Measurements from ENCODE around the gene XPR1.
"Not testable (repeated sequence)": the region's sequence is repeated elsewhere in the genome, so short reads cannot be mapped to it uniquely, and the experiment has no call there.

The XPR1 gene

DNA sequence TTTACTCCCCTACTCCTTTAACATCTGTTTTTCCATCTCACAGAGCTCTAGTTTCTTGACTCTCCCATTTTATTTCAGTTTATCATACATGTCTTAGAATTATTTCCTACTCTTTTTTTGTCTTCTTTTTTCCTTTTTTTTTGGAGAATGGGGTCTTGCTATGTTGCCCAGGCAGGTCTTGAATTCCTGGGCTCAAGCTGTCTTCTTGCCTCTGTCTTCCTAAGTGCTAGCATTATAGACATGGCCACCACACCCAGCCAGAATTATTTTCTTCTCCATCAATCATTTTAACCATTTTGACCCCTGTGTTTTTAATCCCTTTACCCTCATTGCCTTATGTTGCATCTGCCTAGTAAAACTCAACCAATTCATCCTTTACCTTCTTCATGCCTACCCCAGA, 157.6 kb downstream of the XPR1 start:
- Histone ChIP-seq H3K4me1 (ENCODE audit: control insufficient read depth, low read depth, low read length) (peaks cover 2% of the 10 kb centered on the region), H3K9ac (ENCODE audit: low read length) (no peak overlapping the region), H3K18ac (ENCODE audit: low read length) (no peak overlapping the region), H3K23ac (ENCODE audit: low read length) (no peak overlapping the region), H3K79me1 (ENCODE audit: low read length) (no peaks in the 10 kb centered on the region), H3K27ac (ENCODE audit: low read depth, low read length) (no peak overlapping the region), H4K8ac (ENCODE audit: low read depth, low read length) (no peak overlapping the region), H3K4me2 (ENCODE audit: low read length) (no peak overlapping the region), H2AK5ac (ENCODE audit: low read length) (no peak overlapping the region), H3K4me3 (ENCODE audit: low read length) (no peak overlapping the region), H3K56ac (ENCODE audit: low read length) (no peak overlapping the region), H4K5ac (ENCODE audit: low read length) (no peak overlapping the region), H2BK15ac (replicated peaks; ENCODE audit: low read depth) (no peak overlapping the region), H3K36me3 (ENCODE audit: control insufficient read depth, insufficient read depth, low read length) (no peaks in the 10 kb centered on the region), H3K4ac (ENCODE audit: low read depth, low read length) (no peak overlapping the region), H3K79me2 (ENCODE audit: control insufficient read depth, insufficient read depth, low read length) (no peaks in the 10 kb centered on the region), H2BK120ac (ENCODE audit: low read depth, low read length) (no peak overlapping the region), H3K27me3 (ENCODE audit: insufficient read depth, low read length, poor library complexity) (no peaks in the 10 kb centered on the region), H2BK5ac (ENCODE audit: low read length) (no peak overlapping the region)
- DNase-seq, result no peak

DNA sequence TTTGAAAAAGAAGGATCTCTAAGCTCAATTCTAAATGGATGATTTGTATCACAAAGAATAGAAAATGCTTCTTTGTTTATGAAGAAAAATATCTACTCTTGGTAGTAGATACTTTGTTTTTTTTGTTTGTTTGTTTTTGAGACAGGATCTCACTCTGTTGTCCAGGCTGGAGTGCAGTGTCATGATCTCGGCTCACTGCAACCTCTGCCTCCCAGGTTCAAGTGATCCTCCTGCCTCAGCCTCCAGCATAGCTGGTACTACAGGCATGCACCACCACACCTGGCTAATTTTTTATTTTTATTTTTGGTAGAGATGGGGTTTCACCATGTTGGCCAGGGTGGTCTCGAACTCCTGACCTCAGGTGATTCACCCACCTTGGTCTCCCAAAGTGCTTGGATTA, 159.3 kb downstream of the XPR1 start:
- not testable (repeated sequence) for H2BK5ac ChIP-seq (ENCODE audit: low read length); H2BK15ac ChIP-seq (replicated peaks; ENCODE audit: low read depth); H3K56ac ChIP-seq (ENCODE audit: low read length); H3K9ac ChIP-seq (ENCODE audit: low read length); H3K18ac ChIP-seq (ENCODE audit: low read length); H4K8ac ChIP-seq (ENCODE audit: low read depth, low read length); H3K36me3 ChIP-seq (ENCODE audit: control insufficient read depth, insufficient read depth, low read length); H3K27me3 ChIP-seq (ENCODE audit: insufficient read depth, low read length, poor library complexity); H3K79me2 ChIP-seq (ENCODE audit: control insufficient read depth, insufficient read depth, low read length); H3K4me3 ChIP-seq (ENCODE audit: low read length); H2BK120ac ChIP-seq (ENCODE audit: low read depth, low read length); H3K4ac ChIP-seq (ENCODE audit: low read depth, low read length); H3K4me2 ChIP-seq (ENCODE audit: low read length); H2AK5ac ChIP-seq (ENCODE audit: low read length); H3K79me1 ChIP-seq (ENCODE audit: low read length); H3K23ac ChIP-seq (ENCODE audit: low read length); H3K4me1 ChIP-seq (ENCODE audit: control insufficient read depth, low read depth, low read length); H3K27ac ChIP-seq (ENCODE audit: low read depth, low read length); DNase-seq; H4K5ac ChIP-seq (ENCODE audit: low read length)
- no CpG with 5 or more reads among the region's 2 CpGs for WGBS (ENCODE audit: extremely low coverage, insufficient coverage, low lambda C conversion rate)

DNA sequence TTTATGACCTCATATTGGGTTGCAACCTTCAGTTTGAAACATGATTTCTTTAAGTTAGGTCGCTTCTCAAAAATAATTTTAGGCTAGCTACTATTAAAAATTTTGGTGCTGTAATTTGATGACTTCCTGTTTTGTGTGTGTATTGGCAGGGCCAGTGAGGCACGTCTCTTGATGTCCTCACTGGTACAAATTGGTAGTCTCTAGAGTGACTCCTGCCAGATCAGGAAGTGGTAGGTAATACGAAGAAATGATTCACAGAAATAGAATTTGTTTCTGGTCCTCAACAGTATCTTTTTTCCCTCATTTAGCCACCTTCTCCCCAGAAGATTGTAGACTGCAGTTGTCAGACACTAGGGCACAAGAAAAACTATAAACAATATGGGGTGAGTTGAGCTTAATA, 160.0 kb downstream of the XPR1 start:
- H3K27me3 ChIP-seq (ENCODE audit: insufficient read depth, low read length, poor library complexity), result no peaks in the 10 kb centered on the region
- H2BK120ac ChIP-seq (ENCODE audit: low read depth, low read length), result no peak overlapping the region
- no peak for DNase-seq
- no peak overlapping the region for H3K18ac ChIP-seq (ENCODE audit: low read length)
- no peak overlapping the region for H3K9ac ChIP-seq (ENCODE audit: low read length)
- no peaks in the 10 kb centered on the region for H3K79me1 ChIP-seq (ENCODE audit: low read length)
- H4K5ac ChIP-seq (ENCODE audit: low read length), result no peak overlapping the region
- no peaks in the 10 kb centered on the region for H3K4me1 ChIP-seq (ENCODE audit: control insufficient read depth, low read depth, low read length)
- H3K4me2 ChIP-seq (ENCODE audit: low read length), result no peak overlapping the region
- H3K4ac ChIP-seq (ENCODE audit: low read depth, low read length), result no peak overlapping the region
- H2BK5ac ChIP-seq (ENCODE audit: low read length), result no peak overlapping the region
- H3K79me2 ChIP-seq (ENCODE audit: control insufficient read depth, insufficient read depth, low read length), result no peaks in the 10 kb centered on the region
- H3K27ac ChIP-seq (ENCODE audit: low read depth, low read length), result no peak overlapping the region
- H3K56ac ChIP-seq (ENCODE audit: low read length), result no peak overlapping the region
- no peak overlapping the region for H4K8ac ChIP-seq (ENCODE audit: low read depth, low read length)
- no peaks in the 10 kb centered on the region for H3K36me3 ChIP-seq (ENCODE audit: control insufficient read depth, insufficient read depth, low read length)
- no peak overlapping the region for H2BK15ac ChIP-seq (replicated peaks; ENCODE audit: low read depth)
- H3K4me3 ChIP-seq (ENCODE audit: low read length), result no peak overlapping the region
- H2AK5ac ChIP-seq (ENCODE audit: low read length), result no peak overlapping the region
- no peak overlapping the region for H3K23ac ChIP-seq (ENCODE audit: low read length)
- no CpG with 5 or more reads among the region's 3 CpGs for whole genome bisulfite sequencing (ENCODE audit: extremely low coverage, insufficient coverage, low lambda C conversion rate)

DNA sequence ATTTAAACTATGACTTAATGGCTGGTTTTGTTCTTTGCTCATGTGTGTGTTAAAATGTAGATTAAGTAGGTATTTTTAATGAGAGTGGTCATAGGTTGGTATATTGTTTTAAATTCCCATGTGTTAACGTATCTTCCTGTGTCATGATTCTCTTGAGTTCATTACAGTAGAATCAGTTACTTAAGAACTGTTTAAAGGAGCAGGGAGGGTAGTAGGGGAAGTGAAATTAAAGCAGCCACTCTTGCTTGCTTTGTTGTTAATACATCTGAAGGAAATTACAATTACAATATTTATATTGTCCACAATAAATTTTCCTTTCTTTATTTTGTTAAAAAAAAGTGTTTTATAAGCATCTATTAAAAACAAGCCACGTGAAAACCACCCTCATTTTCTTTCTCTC, 161.6 kb downstream of the XPR1 start:
- no peaks in the 10 kb centered on the region for H3K79me1 ChIP-seq (ENCODE audit: low read length)
- H3K18ac ChIP-seq (ENCODE audit: low read length), result no peak overlapping the region
- H2BK120ac ChIP-seq (ENCODE audit: low read depth, low read length), result no peak overlapping the region
- no peak overlapping the region for H3K4me3 ChIP-seq (ENCODE audit: low read length)
- WGBS (ENCODE audit: extremely low coverage, insufficient coverage, low lambda C conversion rate), result no CpG with 5 or more reads among the region's 2 CpGs
- H3K27ac ChIP-seq (ENCODE audit: low read depth, low read length), result no peak overlapping the region
- H3K4ac ChIP-seq (ENCODE audit: low read depth, low read length), result no peak overlapping the region
- H3K4me1 ChIP-seq (ENCODE audit: control insufficient read depth, low read depth, low read length), result no peaks in the 10 kb centered on the region
- H4K8ac ChIP-seq (ENCODE audit: low read depth, low read length), result no peak overlapping the region
- H2BK5ac ChIP-seq (ENCODE audit: low read length), result no peak overlapping the region
- H3K79me2 ChIP-seq (ENCODE audit: control insufficient read depth, insufficient read depth, low read length), result no peaks in the 10 kb centered on the region
- DNase-seq, result no peak
- no peak overlapping the region for H4K5ac ChIP-seq (ENCODE audit: low read length)
- no peak overlapping the region for H3K9ac ChIP-seq (ENCODE audit: low read length)
- no peak overlapping the region for H3K4me2 ChIP-seq (ENCODE audit: low read length)
- H3K36me3 ChIP-seq (ENCODE audit: control insufficient read depth, insufficient read depth, low read length), result no peaks in the 10 kb centered on the region
- H3K56ac ChIP-seq (ENCODE audit: low read length), result no peak overlapping the region
- H3K27me3 ChIP-seq (ENCODE audit: insufficient read depth, low read length, poor library complexity), result no peaks in the 10 kb centered on the region
- H3K23ac ChIP-seq (ENCODE audit: low read length), result no peak overlapping the region
- no peak overlapping the region for H2AK5ac ChIP-seq (ENCODE audit: low read length)
- H2BK15ac ChIP-seq (replicated peaks; ENCODE audit: low read depth), result no peak overlapping the region

DNA sequence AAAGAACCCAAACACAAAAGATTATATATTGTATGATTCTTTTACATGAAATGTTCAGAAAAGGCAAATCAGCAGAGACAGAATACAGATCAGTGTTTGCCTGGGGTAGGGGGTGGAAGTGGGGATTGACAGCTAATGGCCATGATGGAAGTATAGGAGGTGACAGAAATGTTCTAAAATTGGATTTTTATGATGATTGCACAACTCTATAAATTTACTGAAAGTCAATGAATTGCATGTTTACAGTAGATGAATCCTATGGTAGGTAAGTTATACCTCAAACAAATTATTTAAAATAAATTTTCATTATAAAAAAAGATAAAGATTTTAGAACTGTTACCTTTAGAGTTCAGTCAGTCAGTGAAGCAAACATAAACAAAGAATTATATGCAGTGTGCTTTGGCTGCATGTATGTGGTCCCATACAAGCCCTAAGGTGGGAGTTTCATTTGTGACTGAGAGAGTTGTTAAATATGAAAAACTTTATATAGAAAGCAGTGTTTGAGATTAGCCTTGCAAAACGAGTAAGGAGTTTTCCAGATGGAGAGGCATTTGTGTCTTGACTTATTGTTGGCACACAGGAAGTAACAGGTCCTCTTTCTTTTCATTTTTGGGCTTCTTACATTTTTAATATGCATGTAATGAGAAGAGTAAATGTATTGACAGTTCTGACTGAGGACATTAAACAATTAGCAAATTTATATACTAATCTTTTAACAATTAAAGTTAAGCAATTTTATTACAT, 165.2 kb downstream of the XPR1 start:
- DNase-seq, result no peak

DNA sequence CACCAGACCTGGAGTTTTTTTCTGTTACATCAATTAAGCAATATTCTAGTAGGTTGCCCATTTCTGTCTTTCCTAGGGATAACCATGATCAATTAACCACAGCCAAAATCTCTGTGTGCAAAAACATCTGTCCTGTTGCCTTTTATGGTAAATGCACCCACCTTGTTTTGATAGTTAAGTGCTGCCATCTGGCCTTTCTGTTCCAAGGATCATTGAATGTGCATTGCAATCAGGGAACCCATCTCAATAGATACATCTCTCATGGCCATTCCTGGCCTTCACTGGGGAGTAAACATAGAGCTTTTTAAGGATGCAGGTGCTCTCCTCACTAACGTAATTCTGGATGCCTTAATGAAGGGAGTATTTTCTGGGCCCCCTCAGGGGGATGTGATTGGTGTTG, 169.1 kb downstream of the XPR1 start:
- Histone ChIP-seq H3K27ac (ENCODE audit: low read depth, low read length) (no peak overlapping the region), H3K9ac (ENCODE audit: low read length) (no peak overlapping the region), H2BK5ac (ENCODE audit: low read length) (no peak overlapping the region), H3K4me1 (ENCODE audit: control insufficient read depth, low read depth, low read length) (no peaks in the 10 kb centered on the region), H2BK120ac (ENCODE audit: low read depth, low read length) (no peak overlapping the region), H2AK5ac (ENCODE audit: low read length) (no peak overlapping the region), H3K23ac (ENCODE audit: low read length) (no peak overlapping the region), H3K4ac (ENCODE audit: low read depth, low read length) (no peak overlapping the region), H3K27me3 (ENCODE audit: insufficient read depth, low read length, poor library complexity) (no peaks in the 10 kb centered on the region), H4K8ac (ENCODE audit: low read depth, low read length) (no peak overlapping the region), H2BK15ac (replicated peaks; ENCODE audit: low read depth) (no peak overlapping the region), H3K18ac (ENCODE audit: low read length) (no peak overlapping the region), H3K4me2 (ENCODE audit: low read length) (no peak overlapping the region), H3K79me2 (ENCODE audit: control insufficient read depth, insufficient read depth, low read length) (no peaks in the 10 kb centered on the region), H3K36me3 (ENCODE audit: control insufficient read depth, insufficient read depth, low read length) (no peaks in the 10 kb centered on the region), H3K4me3 (ENCODE audit: low read length) (no peak overlapping the region), H3K79me1 (ENCODE audit: low read length) (no peaks in the 10 kb centered on the region), H4K5ac (ENCODE audit: low read length) (no peak overlapping the region), H3K56ac (ENCODE audit: low read length) (no peak overlapping the region)
- no peak for DNase-seq
- WGBS (ENCODE audit: extremely low coverage, insufficient coverage, low lambda C conversion rate), result no CpG with 5 or more reads among the region's 1 CpG

More for the DNA sequence above, 165.2 kb downstream of the XPR1 start:
- Histone ChIP-seq H3K27ac (ENCODE audit: low read depth, low read length) (no peak overlapping the region), H2BK120ac (ENCODE audit: low read depth, low read length) (no peak overlapping the region), H3K4me3 (ENCODE audit: low read length) (no peak overlapping the region), H3K79me1 (ENCODE audit: low read length) (no peaks in the 10 kb centered on the region), H3K9ac (ENCODE audit: low read length) (no peak overlapping the region), H2BK5ac (ENCODE audit: low read length) (no peak overlapping the region), H3K27me3 (ENCODE audit: insufficient read depth, low read length, poor library complexity) (no peaks in the 10 kb centered on the region), H2AK5ac (ENCODE audit: low read length) (no peak overlapping the region), H3K4me2 (ENCODE audit: low read length) (no peak overlapping the region), H3K56ac (ENCODE audit: low read length) (no peak overlapping the region), H3K79me2 (ENCODE audit: control insufficient read depth, insufficient read depth, low read length) (no peaks in the 10 kb centered on the region), H4K5ac (ENCODE audit: low read length) (no peak overlapping the region), H3K4me1 (ENCODE audit: control insufficient read depth, low read depth, low read length) (no peaks in the 10 kb centered on the region), H4K8ac (ENCODE audit: low read depth, low read length) (no peak overlapping the region), H3K36me3 (ENCODE audit: control insufficient read depth, insufficient read depth, low read length) (no peaks in the 10 kb centered on the region), H3K4ac (ENCODE audit: low read depth, low read length) (no peak overlapping the region), H2BK15ac (replicated peaks; ENCODE audit: low read depth) (no peak overlapping the region), H3K23ac (ENCODE audit: low read length) (no peak overlapping the region), H3K18ac (ENCODE audit: low read length) (no peak overlapping the region)
- no CpG with 5 or more reads among the region's 1 CpG for WGBS (ENCODE audit: extremely low coverage, insufficient coverage, low lambda C conversion rate)

Measured in mesendoderm (in vitro differentiated cells).